OCI-LY1 (cell line): ENCODE results near the gene ABLIM1.

Source experiments
- H2AFZ ChIP-seq: fragments of 200-600 bp; sonication (generic), shearing (Covaris generic); 2 replicates; pipeline ENCODE4 v1.6.0; 2014; ENCODE audit warnings: antibody characterized with exemption, mild to moderate bottlenecking, low read length
- H3F3A ChIP-seq: fragments of 200-600 bp; sonication (generic), shearing (Covaris generic); 2 replicates; pipeline ENCODE4 v1.6.0; 2014; ENCODE audit warnings: mild to moderate bottlenecking, antibody characterized with exemption, low read length, moderate library complexity; ENCODE audit not compliant: insufficient read depth
- H3K27ac ChIP-seq: fragments of 200-600 bp; sonication (generic); 2 replicates; pipeline ENCODE4 v1.5.1; 2014; ENCODE audit warnings: low read length, mixed run types, mild to moderate bottlenecking, low read depth; ENCODE audit not compliant: poor library complexity, severe bottlenecking
- H3K27me3 ChIP-seq: fragments of 200-600 bp; sonication (generic); 2 replicates; pipeline ENCODE4 v1.6.0; 2014; ENCODE audit warnings: antibody characterized with exemption, mild to moderate bottlenecking, low read length, moderate library complexity; ENCODE audit not compliant: insufficient read depth
- H3K36me3 ChIP-seq: fragments of 200-600 bp; sonication (generic); 2 replicates; pipeline ENCODE4 v1.6.1; 2014; ENCODE audit warnings: mild to moderate bottlenecking, antibody characterized with exemption, low read length, moderate library complexity, mixed read lengths; ENCODE audit not compliant: insufficient read depth
- H3K4me1 ChIP-seq: fragments of 200-600 bp; sonication (generic); 2 replicates; pipeline ENCODE4 v1.5.1; 2014; ENCODE audit warnings: mild to moderate bottlenecking, low read length, moderate library complexity; ENCODE audit not compliant: insufficient read depth, severe bottlenecking
- H3K4me2 ChIP-seq: fragments of 200-600 bp; sonication (generic), shearing (Covaris generic); 2 replicates; pipeline ENCODE4 v1.6.1; 2014; ENCODE audit warnings: low read length
- H3K4me3 ChIP-seq: fragments of 200-600 bp; sonication (generic); 2 replicates; pipeline ENCODE4 v1.5.1; 2014; ENCODE audit warnings: low read length, low read depth, mild to moderate bottlenecking, mixed read lengths; ENCODE audit not compliant: poor library complexity, severe bottlenecking
- H3K79me2 ChIP-seq: fragments of 200-600 bp; shearing (Covaris generic); 2 replicates; pipeline ENCODE4 v1.6.1; 2016; ENCODE audit warnings: mixed run types, low read length, mixed read lengths; ENCODE audit not compliant: insufficient read depth
- H3K9ac ChIP-seq: fragments of 200-600 bp; sonication (generic), shearing (Covaris generic); 2 replicates; pipeline ENCODE4 v1.6.1; 2014; ENCODE audit warnings: mild to moderate bottlenecking, low read length, mixed read lengths
- H3K9me2 ChIP-seq: fragments of 200-600 bp; sonication (generic), shearing (Covaris generic); 2 replicates; pipeline ENCODE4 v1.6.1; 2014; ENCODE audit warnings: low read depth, mild to moderate bottlenecking, low read length, mixed read lengths
- H3K9me3 ChIP-seq: fragments of 200-600 bp; shearing (Covaris generic); 2 replicates; pipeline ENCODE4 v1.6.1; 2014; ENCODE audit warnings: low read length, mixed read lengths
- H4K20me1 ChIP-seq: fragments of 200-600 bp; sonication (generic), shearing (Covaris generic); 2 replicates; pipeline ENCODE4 v1.6.0; 2016; ENCODE audit warnings: mild to moderate bottlenecking, low read length; ENCODE audit not compliant: insufficient read depth
- EZH2 ChIP-seq: fragments of 200-600 bp; sonication (generic), shearing (Covaris generic); IDR thresholded peaks from 2 replicates; pipeline ENCODE4 v1.8.0; 2017; ENCODE audit warnings: borderline replicate concordance, mixed run types, mild to moderate bottlenecking, antibody characterized with exemption, low read length, moderate library complexity, mixed read lengths
- TF ChIP-seq, protein P1 (sequence below): fragments of 200-600 bp; sonication (generic), shearing (Covaris generic); IDR thresholded peaks from 2 replicates; pipeline ENCODE4 v1.5.1; 2017; ENCODE audit warnings: mild to moderate bottlenecking, antibody characterized with exemption, low read length, moderate library complexity, mixed read lengths

The ABLIM1 gene

DNA sequence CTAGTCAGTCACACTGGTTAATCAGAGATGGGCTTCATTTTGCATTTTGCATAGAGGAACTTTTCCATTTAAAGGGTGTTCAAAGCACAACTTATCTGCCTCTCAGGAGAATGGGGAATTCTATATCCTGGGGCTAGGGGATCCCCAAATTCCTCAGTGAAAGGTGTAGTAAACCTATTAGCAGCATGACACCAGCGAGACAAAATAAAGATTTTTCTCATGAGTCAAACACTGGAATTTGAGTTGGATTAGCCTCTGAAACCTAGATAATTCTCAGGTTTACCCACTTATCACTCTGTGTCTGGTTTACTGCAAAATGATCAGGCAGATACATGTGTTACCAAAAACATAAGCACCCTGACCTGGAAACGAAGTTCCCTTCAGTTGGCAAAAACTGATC, 255.8 kb downstream of the ABLIM1 start:
- 0 out of 2 replicates have a peak, but pooled peaks cover 3% of the 10 kb centered on the region for H3K27me3 ChIP-seq

DNA sequence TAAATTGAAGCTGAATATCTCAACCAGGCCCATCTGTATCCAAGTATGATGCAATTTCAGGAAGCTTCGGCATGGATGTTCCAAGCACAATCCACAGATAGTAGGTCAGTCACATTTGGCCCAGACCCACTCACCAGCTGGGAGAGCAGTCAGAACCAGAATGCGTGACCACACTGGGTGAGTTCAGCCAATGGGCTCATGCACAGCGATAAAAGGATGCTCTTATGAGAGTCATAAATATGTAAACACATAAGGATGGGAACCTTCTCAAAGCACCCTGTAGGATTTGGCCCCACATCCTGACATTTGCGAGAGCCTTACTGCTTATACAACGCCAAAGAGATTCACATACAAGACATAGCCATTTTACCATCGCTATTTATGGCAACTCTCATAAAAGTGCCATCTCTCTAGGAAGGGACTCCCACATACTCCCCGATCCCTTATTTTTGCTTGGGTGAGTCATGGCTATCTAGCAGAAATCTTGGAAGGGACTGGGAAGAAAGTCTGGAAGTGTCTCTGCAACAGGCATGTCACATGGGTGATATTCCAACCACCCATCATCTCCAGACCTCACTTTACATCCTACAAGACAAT, 256.8 kb downstream of the ABLIM1 start:
- no peak overlapping the region for H2AFZ ChIP-seq
- no peaks in the 10 kb centered on the region for H3K9me2 ChIP-seq
- H3K9ac ChIP-seq = no peak overlapping the region
- H4K20me1 ChIP-seq = no peaks in the 10 kb centered on the region
- no peaks in the 10 kb centered on the region for H3K36me3 ChIP-seq
- 0 out of 2 replicates have a peak, but pooled peaks cover 3% of the 10 kb centered on the region for H3K27me3 ChIP-seq
- no peak overlapping the region for H3K27ac ChIP-seq
- TF ChIP-seq, protein P1, sequence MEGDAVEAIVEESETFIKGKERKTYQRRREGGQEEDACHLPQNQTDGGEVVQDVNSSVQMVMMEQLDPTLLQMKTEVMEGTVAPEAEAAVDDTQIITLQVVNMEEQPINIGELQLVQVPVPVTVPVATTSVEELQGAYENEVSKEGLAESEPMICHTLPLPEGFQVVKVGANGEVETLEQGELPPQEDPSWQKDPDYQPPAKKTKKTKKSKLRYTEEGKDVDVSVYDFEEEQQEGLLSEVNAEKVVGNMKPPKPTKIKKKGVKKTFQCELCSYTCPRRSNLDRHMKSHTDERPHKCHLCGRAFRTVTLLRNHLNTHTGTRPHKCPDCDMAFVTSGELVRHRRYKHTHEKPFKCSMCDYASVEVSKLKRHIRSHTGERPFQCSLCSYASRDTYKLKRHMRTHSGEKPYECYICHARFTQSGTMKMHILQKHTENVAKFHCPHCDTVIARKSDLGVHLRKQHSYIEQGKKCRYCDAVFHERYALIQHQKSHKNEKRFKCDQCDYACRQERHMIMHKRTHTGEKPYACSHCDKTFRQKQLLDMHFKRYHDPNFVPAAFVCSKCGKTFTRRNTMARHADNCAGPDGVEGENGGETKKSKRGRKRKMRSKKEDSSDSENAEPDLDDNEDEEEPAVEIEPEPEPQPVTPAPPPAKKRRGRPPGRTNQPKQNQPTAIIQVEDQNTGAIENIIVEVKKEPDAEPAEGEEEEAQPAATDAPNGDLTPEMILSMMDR = no peak
- no peak for TF ChIP-seq EZH2
- no peaks in the 10 kb centered on the region for H3K79me2 ChIP-seq
- no peak overlapping the region for H3K4me3 ChIP-seq
- no peaks in the 10 kb centered on the region for H3F3A ChIP-seq
- H3K4me2 ChIP-seq = no peak overlapping the region
- H3K4me1 ChIP-seq = no peaks in the 10 kb centered on the region
- H3K9me3 ChIP-seq = no peaks in the 10 kb centered on the region

More for the DNA sequence above, 255.8 kb downstream of the ABLIM1 start:
- Histone ChIP-seq H3K36me3 (no peaks in the 10 kb centered on the region), H4K20me1 (no peaks in the 10 kb centered on the region), H3K9ac (no peak overlapping the region), H3K4me3 (no peak overlapping the region), H3K9me3 (no peaks in the 10 kb centered on the region), H2AFZ (no peak overlapping the region), H3K79me2 (no peaks in the 10 kb centered on the region), H3K4me1 (no peaks in the 10 kb centered on the region), H3K9me2 (no peaks in the 10 kb centered on the region), H3K4me2 (no peak overlapping the region), H3F3A (no peaks in the 10 kb centered on the region), H3K27ac (no peak overlapping the region)
- TF ChIP-seq, protein P1 = no peak
- no peak for TF ChIP-seq EZH2

DNA sequence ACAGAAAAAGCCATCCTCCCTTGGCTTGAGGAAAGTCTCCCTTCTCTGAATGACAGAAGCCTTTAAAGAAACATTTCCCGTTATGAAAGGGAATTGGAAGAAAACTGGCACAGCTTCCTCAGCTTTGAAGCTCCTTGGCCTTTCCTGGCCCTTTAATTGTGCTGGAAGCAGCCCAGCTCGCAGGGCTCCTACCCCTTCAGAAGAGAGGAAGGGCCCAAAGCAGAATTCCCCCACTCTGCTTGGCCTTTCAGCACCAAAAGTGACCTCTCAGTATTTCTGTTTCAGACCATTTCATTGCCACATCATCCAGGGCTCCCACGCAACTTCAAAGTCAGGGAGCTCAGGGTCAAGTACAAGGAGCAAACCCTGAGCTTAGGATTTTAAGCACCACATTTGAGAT, 258.0 kb downstream of the ABLIM1 start:
- H3K79me2 ChIP-seq = no peaks in the 10 kb centered on the region
- H3K9me3 ChIP-seq = no peaks in the 10 kb centered on the region
- no peaks in the 10 kb centered on the region for H4K20me1 ChIP-seq
- TF ChIP-seq, protein P1 = no peak
- no peak for TF ChIP-seq EZH2
- no peaks in the 10 kb centered on the region for H3K9me2 ChIP-seq
- no peak overlapping the region for H3K4me2 ChIP-seq
- H3K36me3 ChIP-seq = no peaks in the 10 kb centered on the region
- H2AFZ ChIP-seq = no peak overlapping the region
- H3K27me3 ChIP-seq = 0 out of 2 replicates have a peak, but pooled peaks cover 3% of the 10 kb centered on the region
- no peak overlapping the region for H3K27ac ChIP-seq
- H3K4me1 ChIP-seq = no peaks in the 10 kb centered on the region
- H3F3A ChIP-seq = no peaks in the 10 kb centered on the region
- H3K4me3 ChIP-seq = no peak overlapping the region
- no peak overlapping the region for H3K9ac ChIP-seq
